Esophagus muscularis mucosa (tissue), 3 donors: ENCODE measurements around the gene LUZP1.

Experiments
- EP300 ChIP-seq: sonication (generic); formaldehyde crosslinking; IDR thresholded peaks from one replicate; pipeline ENCODE4 v1.6.1; 2017; ENCODE audit warnings: antibody characterized with exemption
- TF ChIP-seq, protein P1 (sequence below), 3 experiments: fragments of 200-600 bp in 2 of 3; fragments of 450-650 bp in 1 of 3; sonication (generic) in 2 of 3; IDR thresholded peaks; one replicate each; pipeline ENCODE4 v1.5.1; 2017 to 2019; ENCODE audit warnings: antibody characterized with exemption in 3 of 3, mild to moderate bottlenecking in 2 of 3, moderate library complexity in 1 of 3

DNA sequence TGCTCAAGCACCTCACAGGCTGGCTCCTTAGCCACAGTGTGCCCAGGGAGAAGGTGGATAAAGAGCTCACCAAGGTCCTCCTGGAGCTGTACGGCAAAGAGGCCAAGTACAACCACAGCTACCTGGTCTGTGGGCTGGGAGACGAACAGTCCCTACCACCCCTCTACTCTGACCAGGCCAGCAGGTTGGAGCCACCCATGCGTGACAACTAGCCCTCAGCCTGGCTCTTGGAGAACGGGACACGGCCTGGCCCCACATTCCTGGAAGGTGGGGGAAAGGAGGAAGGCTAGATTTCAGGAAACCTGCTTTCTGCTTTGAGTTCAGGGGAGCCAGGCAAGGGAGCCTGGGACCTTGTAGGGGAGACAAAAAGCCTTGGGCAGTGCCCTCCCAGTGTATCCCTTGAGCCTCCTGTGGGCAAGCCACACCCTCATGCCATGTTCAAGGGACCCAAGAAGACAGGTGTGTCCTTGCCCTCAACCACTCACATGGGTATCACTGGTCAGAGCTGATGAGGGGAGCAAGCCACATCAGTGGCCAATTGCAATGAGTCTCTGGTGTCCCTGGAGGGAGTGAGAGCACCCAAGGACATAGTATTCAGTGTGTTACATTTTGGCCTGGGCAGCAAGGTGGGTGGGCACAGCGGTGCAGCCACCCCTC is 27.6 kb downstream of the LUZP1 start:
- TF ChIP-seq EP300: no peak
- TF ChIP-seq, protein P1, sequence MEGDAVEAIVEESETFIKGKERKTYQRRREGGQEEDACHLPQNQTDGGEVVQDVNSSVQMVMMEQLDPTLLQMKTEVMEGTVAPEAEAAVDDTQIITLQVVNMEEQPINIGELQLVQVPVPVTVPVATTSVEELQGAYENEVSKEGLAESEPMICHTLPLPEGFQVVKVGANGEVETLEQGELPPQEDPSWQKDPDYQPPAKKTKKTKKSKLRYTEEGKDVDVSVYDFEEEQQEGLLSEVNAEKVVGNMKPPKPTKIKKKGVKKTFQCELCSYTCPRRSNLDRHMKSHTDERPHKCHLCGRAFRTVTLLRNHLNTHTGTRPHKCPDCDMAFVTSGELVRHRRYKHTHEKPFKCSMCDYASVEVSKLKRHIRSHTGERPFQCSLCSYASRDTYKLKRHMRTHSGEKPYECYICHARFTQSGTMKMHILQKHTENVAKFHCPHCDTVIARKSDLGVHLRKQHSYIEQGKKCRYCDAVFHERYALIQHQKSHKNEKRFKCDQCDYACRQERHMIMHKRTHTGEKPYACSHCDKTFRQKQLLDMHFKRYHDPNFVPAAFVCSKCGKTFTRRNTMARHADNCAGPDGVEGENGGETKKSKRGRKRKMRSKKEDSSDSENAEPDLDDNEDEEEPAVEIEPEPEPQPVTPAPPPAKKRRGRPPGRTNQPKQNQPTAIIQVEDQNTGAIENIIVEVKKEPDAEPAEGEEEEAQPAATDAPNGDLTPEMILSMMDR (IDR thresholded peaks at IDR 0.05): no peak
